Endothelial cell of umbilical vein (primary cell): ENCODE measurements around the gene SUPT4H1. TPM values are rescaled to one million over a fixed set of nuclear protein-coding genes. Genes with fewer than 3 reads are reported as not detected.

Experiments used
- BruUV-seq: library from RNA; stranded (reverse); fragments of 400-500 nt; replicated peaks from 2 replicates; lab custom pipeline; 2021; lab: Mats Ljungman, UMichigan
- CTCF ChIA-PET: fragments of 300-600, 350-600 bp; sonication (Branson Sonifier 250); formaldehyde crosslinking; loops from one replicate; lab custom pipeline; 2021; ENCODE audit warnings: antibody characterized with exemption, inconsistent platforms; lab: Charles Lee
- POLR2A ChIA-PET: fragments of 300-600, 350-600 bp; sonication (Branson Sonifier 250); formaldehyde crosslinking; loops from one replicate; lab custom pipeline; 2021; ENCODE audit warnings: antibody characterized with exemption, inconsistent platforms; lab: Charles Lee
- DNase-seq: peaks from one replicate; pipeline ENCODE4 v3.0.0-alpha.2; 2011; ENCODE audit warnings: low read depth, low spot score
- FAIRE-seq: peaks from 2 replicates; lab custom pipeline; 2011; peaks lifted over from hg19 to GRCh38; lab: Jason Lieb, UNC
- H2AFZ ChIP-seq: 2 replicates; pipeline ENCODE4 v1.6.0; 2012; ENCODE audit warnings: low read depth, low read length, control low read depth, inconsistent platforms
- H3K27ac ChIP-seq: 2 replicates; pipeline ENCODE4 v1.5.1; 2011; ENCODE audit warnings: low read depth, mild to moderate bottlenecking, control low read depth, low read length, moderate library complexity; ENCODE audit not compliant: insufficient read depth
- H3K27me3 ChIP-seq, 2 experiments: 2 replicates each; pipeline versions ENCODE4 v1.6.0 to v1.6.1; 2011; ENCODE audit warnings: low read length in 2 of 2, mixed read lengths in 1 of 2; ENCODE audit not compliant: control insufficient read depth in 2 of 2, insufficient read depth in 2 of 2
- H3K36me3 ChIP-seq, 2 experiments: 2 replicates in 1 of 2; 3 replicates in 1 of 2; pipeline ENCODE4 v1.5.1; 2011; ENCODE audit warnings: low read length in 2 of 2, mild to moderate bottlenecking in 1 of 2, moderate library complexity in 1 of 2; ENCODE audit not compliant: control insufficient read depth in 2 of 2, insufficient read depth in 2 of 2; ENCODE audit errors: extremely low read depth in 1 of 2
- H3K4me1 ChIP-seq: 3 replicates; pipeline ENCODE4 v1.5.1; 2011; ENCODE audit warnings: mild to moderate bottlenecking, low read length; ENCODE audit not compliant: control insufficient read depth, insufficient read depth; ENCODE audit errors: extremely low read depth
- H3K4me2 ChIP-seq: 2 replicates; pipeline ENCODE4 v1.6.1; 2011; ENCODE audit warnings: low read length, control low read depth, mixed read lengths; ENCODE audit not compliant: insufficient read depth
- H3K4me3 ChIP-seq, 3 experiments: fragments of 200-600 bp in 1 of 3; sonication (generic), shearing (Covaris generic) in 1 of 3; replicated peaks in 1 of 3; 2 replicates each; pipeline ENCODE4 v1.5.1; 2011 to 2016; ENCODE audit warnings: control low read depth in 3 of 3, low read length in 3 of 3, mild to moderate bottlenecking in 2 of 3, inconsistent platforms in 1 of 3, low read depth in 1 of 3, moderate library complexity in 1 of 3; ENCODE audit not compliant: insufficient read depth in 1 of 3
- H3K79me2 ChIP-seq: 2 replicates; pipeline ENCODE4 v1.6.0; 2012; ENCODE audit warnings: low read length, inconsistent platforms; ENCODE audit not compliant: control insufficient read depth, insufficient read depth
- H3K9ac ChIP-seq: replicated peaks from 2 replicates; pipeline ENCODE3; 2011; ENCODE audit warnings: low read length, control low read depth; ENCODE audit not compliant: insufficient read depth; ENCODE audit errors: extremely low read depth
- H3K9me1 ChIP-seq: replicated peaks from 3 replicates; pipeline ENCODE4 v1.6.0; 2011; ENCODE audit warnings: mild to moderate bottlenecking, low read length; ENCODE audit not compliant: control insufficient read depth, insufficient read depth; ENCODE audit errors: extremely low read depth
- H3K9me3 ChIP-seq: replicated peaks from 2 replicates; pipeline ENCODE4 v1.5.1; 2012; ENCODE audit warnings: low read length, inconsistent platforms; ENCODE audit not compliant: control insufficient read depth, insufficient read depth
- H4K20me1 ChIP-seq: replicated peaks from 2 replicates; pipeline ENCODE3; 2011; ENCODE audit warnings: mild to moderate bottlenecking, low read length; ENCODE audit not compliant: control insufficient read depth, insufficient read depth; ENCODE audit errors: extremely low read depth
- GATA2 ChIP-seq: IDR thresholded peaks from 2 replicates; pipeline ENCODE4 v1.7.0; 2011; ENCODE audit warnings: low read depth, mild to moderate bottlenecking, moderate library complexity, mixed read lengths, low read length; ENCODE audit not compliant: insufficient read length, insufficient read depth
- JUN ChIP-seq: IDR thresholded peaks from 2 replicates; pipeline ENCODE4 v1.6.1; 2011; ENCODE audit warnings: borderline replicate concordance, low read depth; ENCODE audit not compliant: insufficient read length, insufficient read depth
- POLR2A ChIP-seq: IDR thresholded peaks from 2 replicates; pipeline ENCODE4 v1.6.1; 2012; ENCODE audit warnings: low read depth, mild to moderate bottlenecking, control low read depth, low read length
- POLR2AphosphoS5 ChIP-seq: IDR thresholded peaks from 2 replicates; pipeline ENCODE4 v1.6.1; 2012; ENCODE audit warnings: low read depth, mild to moderate bottlenecking, control low read depth, low read length, moderate library complexity; ENCODE audit not compliant: insufficient read depth
- dilution Hi-C: fragments of 300-500 bp; cut with MboI; formaldehyde crosslinking; loops from one replicate; pipeline ENCODE4 v1.15.0; 2019; ENCODE audit warnings: low sequenced_read_pairs; ENCODE audit not compliant: extremely low pct_ligation_motif_present
- intact Hi-C: fragments of 100-400 bp; cut with micrococcal nuclease; formaldehyde crosslinking; loops from one replicate; pipeline ENCODE4 v1.10.0; 2022
- polyA plus RNA-seq, 4 experiments: library from polyadenylated mRNA; depleted of rRNA in 3 of 4; stranded (reverse) in 3 of 4; unstranded in 1 of 4; fragments of >200 nt; gene quantifications; 2 replicates each; pipeline versions ENCODE4 v1.2.1 to v1.2.3, GENCODE V29; 2011 to 2012; ENCODE audit warnings: missing spikeins in 1 of 4
- total RNA-seq: library from RNA; stranded (reverse); gene quantifications from 2 replicates; pipeline ENCODE4 v1.2.3, GENCODE V29; 2021

Gene SUPT4H1
- total and polyA plus RNA-seq, 2 donors (not counting 3 experiments of a cell fraction or from before 2014, with no cell fraction given) = 77.5 to 154 TPM

DNA sequence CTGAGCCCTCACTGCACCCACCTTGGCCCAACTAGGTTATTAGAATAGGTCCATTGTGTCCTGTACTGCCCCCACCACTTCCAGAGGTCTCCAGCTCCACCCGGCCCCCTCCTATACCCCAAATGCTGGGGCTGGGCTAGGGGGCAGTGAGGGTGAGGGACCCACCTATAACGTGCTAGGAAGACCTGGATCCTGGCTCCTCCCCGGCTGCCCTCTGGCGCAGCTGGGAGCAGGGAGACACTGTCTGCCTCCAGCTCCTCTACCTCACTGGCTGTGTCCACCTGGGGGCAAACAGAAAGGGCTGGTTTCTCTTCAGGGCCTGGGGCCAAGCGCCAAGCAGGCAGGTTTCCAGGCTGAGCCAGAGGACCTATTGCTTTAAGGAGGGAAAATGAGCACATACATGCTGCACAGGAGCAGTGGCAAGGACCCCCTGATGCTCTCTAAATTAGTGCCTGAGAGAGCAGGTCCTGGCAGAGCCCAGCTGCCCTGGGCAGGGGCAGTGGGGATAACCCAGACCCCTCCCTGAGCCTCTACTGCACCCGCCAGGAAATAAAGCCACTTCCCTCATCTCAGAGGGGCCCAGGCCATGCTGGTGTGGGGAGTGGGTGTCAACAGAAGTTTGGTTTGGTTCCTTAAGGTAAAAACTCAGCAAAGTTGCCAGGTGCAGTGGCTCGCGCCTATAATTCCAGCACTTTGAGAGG is 35.6 kb downstream of the SUPT4H1 start:
- no peak overlapping the region for H3K4me3 ChIP-seq
- POLR2A ChIA-PET = no interaction called here
- no peak overlapping the region for H3K27ac ChIP-seq
- H4K20me1 ChIP-seq = no peaks in the 10 kb centered on the region
- intact Hi-C loops (no loop called here), dilution Hi-C loops (no loop called here)
- H3K4me1 ChIP-seq = no peaks in the 10 kb centered on the region
- H3K9me1 ChIP-seq = no peaks in the 10 kb centered on the region
- CTCF ChIA-PET = interaction anchor here (0.8 to 5.6 kb wide), 10 partner anchors 12 to 141 kb away, joined by 3 to 79 read pairs (median 8); partner anchors contain the start of gene RNF43
- FAIRE-seq (no peak), DNase-seq (no peak)
- no peak overlapping the region for H3K9ac ChIP-seq
- no peaks in the 10 kb centered on the region for H3K27me3 ChIP-seq
- no peaks in the 10 kb centered on the region for H3K9me3 ChIP-seq
- TF ChIP-seq POLR2A = no peak
- no peak for TF ChIP-seq POLR2AphosphoS5
- no peak for TF ChIP-seq GATA2
- TF ChIP-seq JUN = no peak
- H3K4me2 ChIP-seq = no peak overlapping the region
- no TSS peak for BruUV-seq
- H3K79me2 ChIP-seq = no peaks in the 10 kb centered on the region
- no peak overlapping the region for H2AFZ ChIP-seq
- no peaks in the 10 kb centered on the region for H3K36me3 ChIP-seq

DNA sequence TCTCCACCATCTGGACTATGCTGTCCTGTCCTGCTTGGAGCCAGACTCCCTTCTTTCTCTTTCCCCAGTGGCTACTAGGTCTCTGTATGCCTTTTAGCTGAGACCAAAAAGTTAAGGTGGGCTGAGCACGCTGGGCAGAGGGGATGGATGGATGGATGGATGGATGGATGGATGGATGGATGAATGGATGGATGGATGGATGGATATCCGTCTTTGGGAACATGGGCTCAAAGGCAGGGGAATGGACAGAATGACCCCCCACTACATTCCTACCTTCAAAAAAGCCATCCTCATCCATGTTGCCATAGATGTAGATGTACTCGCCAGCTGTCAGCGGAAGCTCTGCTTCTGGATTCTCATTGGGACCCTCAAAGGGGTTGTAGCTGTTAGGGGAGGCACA is 36.3 kb downstream of the SUPT4H1 start:
- intact Hi-C loops = no loop called here
- Histone ChIP-seq H3K4me1 (no peaks in the 10 kb centered on the region), H3K27me3 (no peaks in the 10 kb centered on the region), H3K4me3 (no peak overlapping the region), H3K4me2 (no peak overlapping the region), H3K36me3 (no peaks in the 10 kb centered on the region), H3K9me1 (no peaks in the 10 kb centered on the region), H2AFZ (no peak overlapping the region), H3K27ac (no peak overlapping the region), H3K9me3 (no peaks in the 10 kb centered on the region), H3K79me2 (no peaks in the 10 kb centered on the region), H4K20me1 (no peaks in the 10 kb centered on the region), H3K9ac (no peak overlapping the region)
- TF ChIP-seq POLR2AphosphoS5 (no peak), POLR2A (no peak)
- dilution Hi-C loops = no loop called here
- CTCF ChIA-PET = interaction anchor here (0.8 to 5.6 kb wide), 4 partner anchors 12 to 131 kb away, joined by 3 to 79 read pairs (median 32); partner anchors contain the start of gene RNF43
- POLR2A ChIA-PET = no interaction called here
- no peak for FAIRE-seq
- no peak for DNase-seq
- BruUV-seq = no TSS peak
